Measurements from ENCODE around the gene IFT122. TPM values are rescaled to one million over a fixed set of nuclear protein-coding genes. Genes with fewer than 3 reads are reported as not detected.

Gene IFT122
- total RNA-seq, 4 donors from 2014 or later, result 9.5 to 47.6 (median 24.5) TPM

- Histone ChIP-seq H3K4me1 (peaks cover 20% of the 10 kb centered on the region), H3K9me3 (no peaks in the 10 kb centered on the region), H3K4me3 (no peak overlapping the region), H3K27me3 (no peaks in the 10 kb centered on the region), H3K36me3 (no peaks in the 10 kb centered on the region), H3K27ac (no peak overlapping the region)
- peak in 1 of 2 donors; percentile 44 for DNase-seq (ENCODE audit: low spot score in 2 of 2)
- 73% methylated on average over 4 of the region's 4 CpGs for WGBS
- TF ChIP-seq POLR2AphosphoS5 (IDR thresholded peaks at IDR 0.05), result no peak
- no peak for TF ChIP-seq CTCF (IDR thresholded peaks at IDR 0.05)
- TF ChIP-seq EP300 (IDR thresholded peaks at IDR 0.05), result no peak
- no peak for TF ChIP-seq POLR2A (IDR thresholded peaks at IDR 0.05)
These were observed 15.7 kb upstream of the IFT122 start for GRCh38 chr3:129424185-129424841.

GRCh38 chr3:129425213-129425612, 14.8 kb upstream of the IFT122 start:
- H3K4me3 ChIP-seq, result no peak overlapping the region
- no peak for DNase-seq (ENCODE audit: low spot score in 2 of 2)
- H3K4me1 ChIP-seq, result peaks cover 21% of the 10 kb centered on the region
- 81% methylated on average over 3 of the region's 3 CpGs for WGBS
- no peak overlapping the region for H3K27ac ChIP-seq
- H3K9me3 ChIP-seq, result no peaks in the 10 kb centered on the region
- TF ChIP-seq POLR2A (IDR thresholded peaks at IDR 0.05) (no peak), EP300 (IDR thresholded peaks at IDR 0.05) (no peak), POLR2AphosphoS5 (IDR thresholded peaks at IDR 0.05) (no peak), CTCF (IDR thresholded peaks at IDR 0.05) (no peak)
- H3K36me3 ChIP-seq, result peaks cover under 1% of the 10 kb centered on the region
- no peaks in the 10 kb centered on the region for H3K27me3 ChIP-seq

GRCh38 chr3:129425619-129426018, 14.4 kb upstream of the IFT122 start:
- 91% methylated on average over 2 of the region's 2 CpGs for WGBS
- TF ChIP-seq EP300 (IDR thresholded peaks at IDR 0.05) (no peak), POLR2A (IDR thresholded peaks at IDR 0.05) (no peak), CTCF (IDR thresholded peaks at IDR 0.05) (no peak), POLR2AphosphoS5 (IDR thresholded peaks at IDR 0.05) (no peak)
- H3K27ac ChIP-seq, result no peak overlapping the region
- H3K4me3 ChIP-seq, result no peak overlapping the region
- DNase-seq (ENCODE audit: low spot score in 2 of 2), result no peak
- no peaks in the 10 kb centered on the region for H3K27me3 ChIP-seq
- peaks cover 4% of the 10 kb centered on the region for H3K36me3 ChIP-seq
- no peaks in the 10 kb centered on the region for H3K9me3 ChIP-seq
- peaks cover 21% of the 10 kb centered on the region for H3K4me1 ChIP-seq

GRCh38 chr3:129428007-129428375, 12.0 kb upstream of the IFT122 start:
- no peak for DNase-seq (ENCODE audit: low spot score in 2 of 2)
- 10% methylated on average over 7 of the region's 8 CpGs for WGBS
- peak overlapping the region; percentile 56 for H3K4me3 ChIP-seq

More at GRCh38 chr3:129428007-129428375, 12.0 kb upstream of the IFT122 start:
- Histone ChIP-seq H3K9me3 (no peaks in the 10 kb centered on the region), H3K27me3 (no peaks in the 10 kb centered on the region), H3K4me1 (peaks cover 21% of the 10 kb centered on the region), H3K36me3 (peaks cover 25% of the 10 kb centered on the region), H3K27ac (no peak overlapping the region)
- TF ChIP-seq CTCF (IDR thresholded peaks at IDR 0.05) (no peak), POLR2A (IDR thresholded peaks at IDR 0.05) (no peak), POLR2AphosphoS5 (IDR thresholded peaks at IDR 0.05) (no peak), EP300 (IDR thresholded peaks at IDR 0.05) (no peak)
